Effector CD8-positive, alpha-beta T cell (primary cell): Measurements from ENCODE around the gene CAPS.
"Not testable (repeated sequence)": the region's sequence is repeated elsewhere in the genome, so short reads cannot be mapped to it uniquely, and the experiment has no call there.

Source experiments
- DNase-seq: peaks from one replicate; lab custom pipeline; 2025; lab: John Stamatoyannopoulos, UW
- total RNA-seq, 4 experiments: gene quantifications; one replicate each; lab custom pipeline; 2026; lab: John Stamatoyannopoulos, UW

The CAPS gene
- total RNA-seq, result 8.1 to 27.0 (median 21.6) reads per million in 4 experiments

DNA sequence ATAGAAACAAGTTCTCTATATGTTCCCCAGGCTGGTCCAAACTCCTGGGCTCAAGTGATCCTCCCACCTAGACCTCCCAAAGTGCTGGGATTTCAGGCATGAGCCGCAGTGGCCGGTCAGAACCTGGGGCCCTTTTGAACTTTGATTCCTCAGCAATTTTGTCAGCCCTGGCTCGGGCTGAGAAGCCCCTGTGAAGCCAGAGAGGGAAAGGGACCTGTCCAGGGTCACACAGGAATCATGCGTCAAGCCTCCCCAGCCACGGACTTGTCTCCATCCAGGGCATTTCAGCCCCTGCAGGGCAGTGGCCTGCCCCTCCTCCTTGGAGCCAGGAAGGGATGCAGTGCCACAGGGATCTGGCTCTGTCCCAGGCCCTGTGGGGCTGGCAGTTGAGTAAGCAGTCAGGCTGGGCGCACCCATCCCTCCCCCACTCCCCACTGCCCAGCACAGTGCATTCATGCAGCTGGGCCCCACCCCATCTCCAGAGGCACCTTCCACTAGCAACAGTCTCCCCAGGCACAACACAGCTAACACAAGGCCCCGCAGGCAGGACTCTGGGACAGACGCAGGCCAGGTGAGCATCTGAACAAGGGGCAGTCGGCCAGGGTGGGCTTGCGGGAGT lies at the start of gene CAPS:
Gene CAPS (plus strand): TSS at position 516 of the 619 bp plus-strand sequence. CDS start 153 bp downstream, outside the sequence.
- no peak for DNase-seq

DNA sequence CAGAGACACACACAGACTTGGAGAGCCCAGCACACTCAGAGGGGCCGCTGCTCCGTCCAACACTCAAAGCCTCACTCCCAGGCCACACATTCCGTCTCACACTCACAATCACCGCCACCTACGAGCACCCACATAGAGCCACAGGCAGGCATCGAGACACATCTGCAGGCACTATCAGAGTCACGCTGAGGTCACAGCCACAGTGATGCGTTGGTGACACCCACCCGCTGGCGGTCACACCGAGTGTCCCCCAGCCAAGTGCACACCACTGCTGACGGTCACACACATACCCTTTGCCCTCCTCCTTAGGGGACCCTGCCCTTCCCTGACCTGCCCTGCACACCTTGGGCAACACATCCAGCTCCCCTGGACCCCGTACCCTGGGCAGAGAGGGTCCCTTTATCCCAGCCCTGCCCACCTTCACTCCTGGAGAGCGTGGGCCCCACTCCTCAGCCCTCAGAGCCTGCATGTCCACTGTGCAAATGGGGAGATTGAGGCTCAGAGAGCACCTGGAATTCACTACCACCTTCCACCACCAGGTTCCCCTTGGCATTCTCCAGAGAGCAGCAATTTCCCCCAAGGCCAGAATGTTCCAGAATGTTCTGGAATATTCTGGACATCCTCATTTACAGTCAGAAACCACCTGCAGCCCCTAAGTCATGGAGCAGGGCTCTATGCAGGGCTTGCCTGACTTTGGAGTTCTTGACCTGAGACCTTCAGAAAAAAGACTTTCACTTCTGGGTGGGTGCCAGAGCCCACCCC lies 49.1 kb upstream of the CAPS start:
- no peak for DNase-seq

DNA sequence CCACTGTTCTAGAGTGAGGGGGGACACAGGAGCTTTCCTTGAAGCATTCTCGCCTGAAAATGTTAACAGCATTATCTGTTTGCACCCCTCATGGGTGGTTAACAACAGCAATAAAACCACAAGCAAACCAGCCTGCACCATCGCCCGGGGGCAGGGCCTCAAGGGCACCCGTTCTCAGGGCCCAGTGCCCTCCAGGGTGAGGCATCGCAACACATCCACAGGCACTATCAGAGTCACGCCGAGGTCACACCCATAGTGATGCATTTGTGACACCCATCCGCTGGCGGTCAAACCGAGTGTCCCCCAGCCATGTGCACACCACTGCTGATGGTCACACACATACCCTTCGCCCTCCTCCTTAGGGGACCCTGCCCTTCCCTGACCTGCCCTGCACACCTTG lies 48.3 kb upstream of the CAPS start:
- no peak for DNase-seq

- no peak for DNase-seq
Measured at GRCh38 chr19:5867201-5868136, 46.6 kb upstream of the CAPS start.

DNA sequence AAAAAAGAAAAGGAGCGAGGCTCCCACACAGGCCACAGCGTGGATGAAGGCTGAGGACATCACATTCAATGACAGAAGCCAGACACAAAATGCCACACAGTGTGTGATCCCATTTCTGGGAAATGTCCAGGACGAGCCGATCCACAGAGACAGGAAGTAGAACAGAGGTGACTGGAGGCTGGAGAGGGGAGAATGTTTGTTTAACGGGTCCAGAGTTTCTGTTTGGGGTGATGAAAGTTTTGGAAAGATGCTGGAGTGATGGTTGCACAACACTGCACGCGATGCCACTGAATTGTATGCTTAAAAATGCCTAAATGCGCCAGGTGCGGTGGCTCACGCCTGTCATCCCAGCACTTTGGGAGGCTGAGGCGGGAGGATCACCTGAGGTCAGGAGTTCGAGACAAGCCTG lies 43.1 kb upstream of the CAPS start:
- DNase-seq, result no peak

- no peak for DNase-seq
Measured at GRCh38 chr19:5873617-5874199, 40.3 kb upstream of the CAPS start.

DNA sequence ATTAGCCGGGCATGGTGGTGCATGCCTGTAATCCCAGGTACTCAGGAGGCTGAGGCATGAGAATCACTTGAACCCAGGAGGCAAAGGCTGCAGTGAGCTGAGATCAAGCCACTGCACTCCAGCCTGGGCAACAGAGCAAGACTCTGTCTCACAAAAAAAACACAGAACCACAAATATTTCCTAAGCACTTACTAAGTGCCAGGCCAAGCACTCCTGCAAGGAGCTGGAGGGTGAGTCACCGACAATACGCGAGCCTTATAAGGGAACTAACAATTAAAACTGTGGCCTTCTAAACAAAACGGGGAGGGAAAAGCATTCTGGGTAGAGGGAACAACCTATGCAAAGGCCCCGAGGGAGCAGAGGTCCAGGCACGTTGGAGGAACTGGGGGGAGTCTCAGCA lies 39.6 kb upstream of the CAPS start:
- DNase-seq, result not testable (repeated sequence)

DNA sequence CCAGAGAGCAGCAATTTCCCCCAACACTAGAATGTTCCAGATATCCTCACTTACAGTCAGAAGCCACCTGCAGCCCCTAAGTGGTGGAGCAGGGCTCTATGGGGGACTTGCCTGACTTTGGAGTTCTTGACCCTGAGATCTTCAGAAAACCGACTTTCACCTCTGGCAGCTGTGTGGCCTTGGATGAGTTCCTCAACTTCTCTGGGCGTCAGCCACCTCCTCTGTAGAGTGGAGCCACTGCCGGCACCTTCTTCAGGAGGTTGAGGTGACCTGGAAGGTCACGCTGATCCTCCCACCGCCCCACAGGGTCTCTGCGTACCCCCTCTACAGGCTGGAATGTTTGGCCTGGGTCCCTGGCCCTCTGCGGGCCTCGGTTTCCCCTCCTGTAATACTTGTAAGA lies 36.6 kb upstream of the CAPS start:
- DNase-seq, result no peak

- DNase-seq, result no peak
Measured at GRCh38 chr19:5877882-5878281, 36.2 kb upstream of the CAPS start.

DNA sequence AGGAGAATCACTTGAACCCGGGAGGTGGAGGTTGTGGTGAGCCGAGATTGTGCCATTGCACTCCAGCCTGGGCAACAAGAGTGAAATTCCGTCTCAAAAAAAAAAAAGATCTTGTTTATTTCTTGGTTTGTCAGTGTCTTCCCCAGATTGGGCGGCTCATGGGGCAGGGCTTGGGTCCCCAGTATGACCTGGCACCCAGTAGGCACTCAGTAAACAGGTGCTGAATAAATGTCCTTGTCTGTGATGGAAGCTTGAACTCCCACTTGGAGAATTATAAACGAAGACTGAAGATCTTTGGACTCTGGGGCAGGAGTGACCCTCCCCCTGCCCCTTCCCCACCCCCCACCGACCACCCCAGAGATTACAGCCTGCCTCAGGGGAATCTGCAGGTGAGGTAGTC lies 33.9 kb upstream of the CAPS start:
- DNase-seq, result no peak

GRCh38 chr19:5880604-5881078 lies 33.4 kb upstream of the CAPS start:
- no peak for DNase-seq

DNA sequence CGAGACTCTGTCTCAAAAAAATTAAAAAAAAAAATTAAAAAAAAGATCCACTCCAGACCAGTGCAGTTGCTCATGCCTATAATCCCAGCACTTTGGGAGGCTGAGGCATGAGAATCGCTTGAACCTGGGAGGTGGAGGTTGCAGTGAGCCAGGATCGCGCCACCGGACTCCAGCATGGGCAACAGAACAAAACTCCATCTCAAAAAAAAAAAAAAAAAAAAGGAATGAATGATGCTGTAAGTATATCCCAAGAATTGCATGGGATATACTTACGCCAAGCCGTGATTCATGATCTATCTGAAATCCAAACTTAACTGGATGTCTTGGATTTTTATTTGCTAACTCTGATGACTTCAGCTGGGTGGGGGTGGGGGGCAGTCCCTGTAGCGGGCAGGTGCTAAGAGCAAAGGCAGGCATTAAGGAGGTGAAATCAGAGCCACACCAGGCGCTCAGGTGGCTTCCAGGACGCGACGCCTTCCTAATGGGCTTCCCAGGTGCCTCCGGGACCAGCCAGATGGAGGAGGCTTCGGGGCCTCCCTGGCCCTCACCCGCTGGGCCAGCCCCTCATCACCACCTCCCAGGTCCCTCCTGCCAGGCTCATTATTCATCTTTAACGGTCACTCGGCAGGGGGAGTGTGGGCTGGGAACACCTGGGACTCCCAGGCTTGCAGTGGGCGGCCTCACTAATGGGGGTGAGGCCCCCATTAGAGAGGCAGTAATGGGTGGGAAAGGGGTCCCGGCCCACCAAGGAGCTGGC lies 32.3 kb upstream of the CAPS start:
- DNase-seq, result no peak

- DNase-seq, result no peak
Measured at GRCh38 chr19:5882421-5882968, 31.6 kb upstream of the CAPS start.

- not testable (repeated sequence) for DNase-seq
Measured at GRCh38 chr19:5883157-5883873, 30.7 kb upstream of the CAPS start.

GRCh38 chr19:5884065-5884811 lies 29.8 kb upstream of the CAPS start:
- not testable (repeated sequence) for DNase-seq

GRCh38 chr19:5889288-5889971 lies 24.6 kb upstream of the CAPS start:
- DNase-seq, result no peak

GRCh38 chr19:5890099-5890498 lies 24.0 kb upstream of the CAPS start:
- DNase-seq, result no peak

DNA sequence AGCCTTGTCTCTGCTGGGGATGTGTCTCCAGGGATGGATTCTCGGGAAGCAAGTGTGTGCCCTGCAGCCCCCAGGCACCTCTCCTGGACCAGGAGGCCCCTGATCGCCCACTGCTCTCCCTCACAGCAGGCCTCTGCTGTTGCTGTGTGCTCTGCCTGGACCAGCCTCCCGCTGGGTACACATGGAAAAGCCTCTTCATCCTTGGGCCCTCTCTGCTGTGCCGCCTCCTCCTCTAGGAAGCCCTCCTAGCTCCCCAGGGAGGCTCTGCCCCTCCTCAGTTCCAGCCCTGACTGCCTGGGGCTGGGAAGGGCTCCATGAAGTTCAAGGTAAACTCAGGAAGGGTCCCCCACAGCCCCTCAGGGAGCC lies 22.5 kb upstream of the CAPS start:
- DNase-seq, result no peak
